Measurements from ENCODE around the gene CAMK2B.

The CAMK2B gene

GRCh38 chr7:44247868-44248651, 77.3 kb downstream of the CAMK2B start:
- TF ChIP-seq EZH2phosphoT487 (IDR thresholded peaks at IDR 0.05; ENCODE audit: borderline replicate concordance, low read length) (no peak), CTCF (IDR thresholded peaks at IDR 0.05; ENCODE audit: low read depth, low read length, poor library complexity, severe bottlenecking) (no peak)
- H3K36me3 ChIP-seq (ENCODE audit: control insufficient read depth, low read length), result no peaks in the 10 kb centered on the region
- H3K79me2 ChIP-seq (ENCODE audit: control insufficient read depth, low read length), result no peaks in the 10 kb centered on the region
- H3F3A ChIP-seq (ENCODE audit: control insufficient read depth, insufficient read depth), result no peaks in the 10 kb centered on the region
- H3K27ac ChIP-seq (ENCODE audit: low read depth, low read length), result no peak overlapping the region
- H3K4me3 ChIP-seq (ENCODE audit: low read length), result no peak overlapping the region
- H4K20me1 ChIP-seq (ENCODE audit: control insufficient read depth, insufficient read depth, low read depth, low read length), result no peaks in the 10 kb centered on the region
- H3K4me2 ChIP-seq (ENCODE audit: low read length), result no peak overlapping the region
- no peaks in the 10 kb centered on the region for H3K27me3 ChIP-seq (ENCODE audit: control insufficient read depth, low read length)
- H3K4me1 ChIP-seq (ENCODE audit: control insufficient read depth, low read length), result no peaks in the 10 kb centered on the region
- no peaks in the 10 kb centered on the region for H3K9me2 ChIP-seq (replicated peaks; ENCODE audit: control insufficient read depth, low read length)
- no peaks in the 10 kb centered on the region for H3K9me3 ChIP-seq (ENCODE audit: control insufficient read depth, insufficient read depth, low read length)

GRCh38 chr7:44246396-44247113, 78.8 kb downstream of the CAMK2B start:
- H3K9me3 ChIP-seq (ENCODE audit: control insufficient read depth, insufficient read depth, low read length), result no peaks in the 10 kb centered on the region
- peaks cover under 1% of the 10 kb centered on the region for H3K4me1 ChIP-seq (ENCODE audit: control insufficient read depth, low read length)
- no peaks in the 10 kb centered on the region for H3F3A ChIP-seq (ENCODE audit: control insufficient read depth, insufficient read depth)
- no peak overlapping the region for H3K27ac ChIP-seq (ENCODE audit: low read depth, low read length)
- no peaks in the 10 kb centered on the region for H3K9me2 ChIP-seq (replicated peaks; ENCODE audit: control insufficient read depth, low read length)
- no peak overlapping the region for H3K4me2 ChIP-seq (ENCODE audit: low read length)
- H3K27me3 ChIP-seq (ENCODE audit: control insufficient read depth, low read length), result no peaks in the 10 kb centered on the region
- no peak for TF ChIP-seq CTCF (IDR thresholded peaks at IDR 0.05; ENCODE audit: low read depth, low read length, poor library complexity, severe bottlenecking)
- no peak for TF ChIP-seq EZH2phosphoT487 (IDR thresholded peaks at IDR 0.05; ENCODE audit: borderline replicate concordance, low read length)
- no peaks in the 10 kb centered on the region for H3K79me2 ChIP-seq (ENCODE audit: control insufficient read depth, low read length)
- no peak overlapping the region for H3K4me3 ChIP-seq (ENCODE audit: low read length)
- no peaks in the 10 kb centered on the region for H4K20me1 ChIP-seq (ENCODE audit: control insufficient read depth, insufficient read depth, low read depth, low read length)
- no peaks in the 10 kb centered on the region for H3K36me3 ChIP-seq (ENCODE audit: control insufficient read depth, low read length)

GRCh38 chr7:44244282-44244681, 81.1 kb downstream of the CAMK2B start:
- TF ChIP-seq EZH2phosphoT487 (IDR thresholded peaks at IDR 0.05; ENCODE audit: borderline replicate concordance, low read length), result no peak
- peak; percentile 85 for TF ChIP-seq CTCF (IDR thresholded peaks at IDR 0.05; ENCODE audit: low read depth, low read length, poor library complexity, severe bottlenecking)
- H3K79me2 ChIP-seq (ENCODE audit: control insufficient read depth, low read length), result no peaks in the 10 kb centered on the region
- no peaks in the 10 kb centered on the region for H3K27me3 ChIP-seq (ENCODE audit: control insufficient read depth, low read length)
- H3K9me2 ChIP-seq (replicated peaks; ENCODE audit: control insufficient read depth, low read length), result no peaks in the 10 kb centered on the region
- no peaks in the 10 kb centered on the region for H3K36me3 ChIP-seq (ENCODE audit: control insufficient read depth, low read length)
- no peak overlapping the region for H3K4me2 ChIP-seq (ENCODE audit: low read length)
- H3F3A ChIP-seq (ENCODE audit: control insufficient read depth, insufficient read depth), result no peaks in the 10 kb centered on the region
- H3K4me1 ChIP-seq (ENCODE audit: control insufficient read depth, low read length), result peaks cover 13% of the 10 kb centered on the region
- no peak overlapping the region for H3K4me3 ChIP-seq (ENCODE audit: low read length)
- H3K27ac ChIP-seq (ENCODE audit: low read depth, low read length), result no peak overlapping the region
- no peaks in the 10 kb centered on the region for H3K9me3 ChIP-seq (ENCODE audit: control insufficient read depth, insufficient read depth, low read length)
- no peaks in the 10 kb centered on the region for H4K20me1 ChIP-seq (ENCODE audit: control insufficient read depth, insufficient read depth, low read depth, low read length)
